Measurements from ENCODE around the gene CHMP6.
A peak's percentile ranks its signal among the peaks of the same experiment; 100 is the strongest.

Gene CHMP6

DNA sequence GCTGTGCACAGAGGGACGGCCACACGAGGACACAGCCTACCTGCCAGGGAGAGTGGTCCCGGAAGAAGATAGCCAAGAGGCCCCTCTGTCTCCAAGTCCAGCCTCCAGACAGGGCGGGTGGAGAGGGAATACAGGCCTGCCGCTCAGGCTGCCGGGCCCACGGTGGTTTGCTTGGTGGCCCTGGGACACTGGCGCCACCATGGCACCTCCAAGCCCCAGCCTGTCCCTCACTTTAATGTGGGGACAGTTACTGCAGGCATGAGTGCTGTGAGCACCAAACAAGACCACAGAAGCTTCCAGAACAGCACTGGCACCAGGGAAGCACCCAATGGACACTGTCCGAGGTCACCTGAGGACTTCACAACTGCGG lies 22.0 kb upstream of the CHMP6 start:
- TF ChIP-seq, protein P1, sequence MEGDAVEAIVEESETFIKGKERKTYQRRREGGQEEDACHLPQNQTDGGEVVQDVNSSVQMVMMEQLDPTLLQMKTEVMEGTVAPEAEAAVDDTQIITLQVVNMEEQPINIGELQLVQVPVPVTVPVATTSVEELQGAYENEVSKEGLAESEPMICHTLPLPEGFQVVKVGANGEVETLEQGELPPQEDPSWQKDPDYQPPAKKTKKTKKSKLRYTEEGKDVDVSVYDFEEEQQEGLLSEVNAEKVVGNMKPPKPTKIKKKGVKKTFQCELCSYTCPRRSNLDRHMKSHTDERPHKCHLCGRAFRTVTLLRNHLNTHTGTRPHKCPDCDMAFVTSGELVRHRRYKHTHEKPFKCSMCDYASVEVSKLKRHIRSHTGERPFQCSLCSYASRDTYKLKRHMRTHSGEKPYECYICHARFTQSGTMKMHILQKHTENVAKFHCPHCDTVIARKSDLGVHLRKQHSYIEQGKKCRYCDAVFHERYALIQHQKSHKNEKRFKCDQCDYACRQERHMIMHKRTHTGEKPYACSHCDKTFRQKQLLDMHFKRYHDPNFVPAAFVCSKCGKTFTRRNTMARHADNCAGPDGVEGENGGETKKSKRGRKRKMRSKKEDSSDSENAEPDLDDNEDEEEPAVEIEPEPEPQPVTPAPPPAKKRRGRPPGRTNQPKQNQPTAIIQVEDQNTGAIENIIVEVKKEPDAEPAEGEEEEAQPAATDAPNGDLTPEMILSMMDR (IDR thresholded peaks at IDR 0.05; ENCODE audit: low read depth, low read length): no peak
- H3K4me3 ChIP-seq (ENCODE audit: low read depth, low read length): no peak overlapping the region

DNA sequence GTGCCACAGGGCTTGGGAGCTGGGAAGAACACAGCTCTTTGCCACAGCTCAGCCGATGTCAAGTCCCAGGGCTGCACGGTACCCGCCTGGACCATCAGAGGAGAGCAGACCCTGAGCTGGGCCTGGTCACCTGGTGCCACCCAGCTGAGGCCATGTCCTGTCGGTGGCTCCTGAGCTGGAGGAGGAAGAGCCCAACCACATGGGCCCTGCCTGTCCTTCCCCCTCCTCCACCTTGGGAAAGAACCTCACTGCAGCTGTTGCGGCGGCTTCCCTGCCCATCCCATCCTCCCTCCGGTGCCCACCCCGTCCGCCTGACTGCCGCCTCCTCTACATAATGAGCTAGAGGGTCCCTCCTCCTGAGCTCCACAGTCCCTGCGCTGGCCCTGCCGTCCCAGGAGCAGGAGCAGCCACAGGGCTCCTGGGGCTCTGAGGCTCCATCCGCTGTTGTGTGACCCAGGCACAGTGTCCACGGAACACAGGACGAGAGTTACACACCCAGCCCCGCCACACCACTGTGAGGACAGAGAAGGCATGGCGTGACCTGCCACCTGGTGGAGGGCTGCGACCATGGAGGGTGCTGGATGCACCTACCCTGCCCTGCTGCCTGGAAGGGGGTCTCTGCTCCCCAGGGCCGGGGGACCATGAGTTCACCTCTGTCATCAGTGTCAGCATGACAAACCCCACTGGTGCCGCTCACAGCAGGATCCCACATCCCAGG lies 21.4 kb upstream of the CHMP6 start:
- TF ChIP-seq, protein P1 (IDR thresholded peaks at IDR 0.05; ENCODE audit: low read depth, low read length): 0 out of 2 replicates have a peak, but pooled peaks have one; percentile 8
- H3K4me3 ChIP-seq (ENCODE audit: low read depth, low read length): no peak overlapping the region

DNA sequence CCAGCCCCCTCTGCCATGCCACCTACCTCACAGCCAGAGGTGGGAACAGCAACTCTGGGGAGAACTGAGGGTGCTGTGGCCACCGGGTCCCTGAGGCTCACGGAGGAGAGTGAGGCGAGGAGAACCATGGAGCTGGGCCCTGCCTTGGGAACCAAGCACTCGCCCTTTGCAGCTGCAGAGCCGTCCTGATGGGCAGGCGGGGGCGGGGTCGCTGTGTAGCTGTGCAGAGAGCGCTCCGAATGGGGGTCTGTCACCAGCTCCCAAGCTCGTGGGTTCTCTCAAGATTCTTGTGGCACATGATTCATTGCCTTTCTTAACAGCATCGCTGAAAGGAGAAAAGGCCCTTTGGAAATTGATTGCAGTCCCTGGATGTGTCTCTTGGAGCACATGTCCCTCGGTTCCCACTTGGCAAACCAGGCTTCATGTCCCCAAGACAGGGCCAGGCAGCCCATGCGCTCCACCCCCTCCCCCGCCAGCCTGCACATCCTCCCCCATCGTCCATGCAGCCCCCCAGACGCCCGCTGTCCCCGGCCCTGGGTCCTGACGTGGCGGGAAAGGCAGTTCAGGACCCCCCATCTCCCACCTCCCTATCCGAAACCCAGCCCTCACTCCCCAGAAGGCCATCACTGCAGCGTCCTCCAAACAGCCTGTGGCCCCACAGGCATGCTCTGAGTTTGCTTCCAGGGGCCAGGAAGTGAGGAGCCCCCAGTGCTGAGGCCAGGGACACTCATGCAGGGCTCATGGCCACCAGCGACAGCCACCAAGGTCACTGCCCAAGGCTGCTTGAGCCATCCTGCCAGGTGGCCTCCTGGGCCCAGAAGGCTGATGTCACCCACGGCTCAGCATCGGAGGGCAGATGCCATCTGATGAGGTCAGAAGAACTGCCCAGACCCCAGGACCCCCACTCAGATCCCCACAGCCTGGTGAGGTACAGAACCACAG lies 20.6 kb upstream of the CHMP6 start:
- H3K4me3 ChIP-seq (ENCODE audit: low read depth, low read length): no peak overlapping the region
- TF ChIP-seq, protein P1 (IDR thresholded peaks at IDR 0.05; ENCODE audit: low read depth, low read length): no peak

DNA sequence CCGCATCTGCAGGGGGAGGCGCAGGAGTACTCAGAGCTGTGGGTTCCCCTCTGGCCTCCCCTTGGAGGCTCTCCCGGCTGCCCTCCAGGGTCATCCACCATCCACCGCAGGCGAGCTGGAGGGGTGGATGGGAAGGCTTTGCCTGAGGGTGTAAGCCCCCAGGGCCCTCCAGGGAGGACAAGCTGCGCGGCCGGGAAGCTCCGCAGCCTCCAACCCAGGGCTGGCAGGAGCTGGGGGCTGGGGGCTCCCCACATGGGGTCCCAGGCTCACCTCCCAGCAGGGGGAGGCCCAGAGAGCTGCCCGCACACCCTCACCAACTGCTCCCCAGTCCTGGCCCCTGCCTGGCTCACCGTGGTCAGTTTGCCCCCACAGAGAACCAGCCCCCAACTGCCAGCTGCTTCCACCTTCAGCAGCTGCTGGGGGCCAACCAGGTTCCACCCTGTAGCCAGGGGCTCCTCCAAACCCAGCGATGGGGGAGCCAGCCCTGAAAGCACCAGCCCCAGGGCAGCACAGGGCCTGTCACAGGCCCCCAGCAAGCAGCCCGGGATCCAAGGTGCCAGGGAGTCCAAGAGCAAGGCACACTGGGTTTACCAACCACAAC lies 19.8 kb upstream of the CHMP6 start:
- TF ChIP-seq, protein P1 (IDR thresholded peaks at IDR 0.05; ENCODE audit: low read depth, low read length): no peak
- no peak overlapping the region for H3K4me3 ChIP-seq (ENCODE audit: low read depth, low read length)

DNA sequence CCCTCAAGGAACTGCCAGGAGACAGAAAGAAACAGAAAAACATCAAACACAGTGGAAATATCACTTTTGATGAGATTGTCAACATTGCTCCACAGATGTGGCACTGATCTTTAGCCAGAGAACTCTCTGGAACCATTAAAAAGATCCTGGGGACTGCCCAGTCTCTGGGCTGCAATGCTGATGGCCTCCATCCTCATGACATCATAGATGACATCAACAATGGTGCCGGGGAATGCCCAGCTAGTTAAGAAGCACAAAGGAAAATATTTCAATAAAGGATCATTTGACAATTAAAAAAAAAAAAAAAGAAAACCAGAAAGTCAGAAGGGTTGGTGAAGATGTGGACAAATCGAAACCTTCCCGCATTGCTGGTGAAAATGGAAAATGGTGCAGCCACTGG lies 14.9 kb upstream of the CHMP6 start:
- TF ChIP-seq, protein P1 (IDR thresholded peaks at IDR 0.05; ENCODE audit: low read depth, low read length): no peak
- H3K4me3 ChIP-seq (ENCODE audit: low read depth, low read length): no peak overlapping the region

DNA sequence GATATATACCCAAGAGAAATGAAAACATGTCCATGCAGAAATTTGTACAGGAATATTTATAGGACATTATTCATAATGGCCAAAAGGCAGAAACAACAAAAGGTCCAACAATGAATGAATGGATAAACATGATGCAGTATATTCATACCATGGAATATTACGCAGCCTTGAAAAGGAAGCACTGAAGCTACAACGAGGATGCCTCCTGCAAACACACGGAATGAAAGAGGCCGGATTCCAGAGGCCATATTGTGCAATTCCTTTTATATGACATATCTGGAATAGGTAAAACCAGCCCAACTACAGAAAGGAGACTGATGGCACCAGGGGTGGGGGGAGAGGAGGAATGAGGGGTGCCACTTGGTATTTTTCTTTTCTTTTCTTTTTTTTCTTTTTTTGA lies 14.5 kb upstream of the CHMP6 start:
- H3K4me3 ChIP-seq (ENCODE audit: low read depth, low read length): no peak overlapping the region
- TF ChIP-seq, protein P1 (IDR thresholded peaks at IDR 0.05; ENCODE audit: low read depth, low read length): no peak
